Neural cell (in vitro differentiated cells): Measurements from ENCODE around the gene FNBP1L.

Experiments used
- EP300 ChIP-seq: fragments of 450-650 bp; conservative IDR thresholded peaks from 2 replicates; pipeline ENCODE4 v1.6.1; 2014; ENCODE audit warnings: antibody characterized with exemption, mild to moderate bottlenecking, moderate library complexity; ENCODE audit not compliant: poor library complexity, severe bottlenecking
- EZH2 ChIP-seq: fragments of 200-600, 300-800 bp; shearing (Covaris generic), sonication (generic); IDR thresholded peaks from 2 replicates; pipeline ENCODE4 v1.6.1; 2014; ENCODE audit warnings: antibody characterized with exemption, low read length, borderline replicate concordance, mild to moderate bottlenecking; ENCODE audit not compliant: insufficient read depth, poor library complexity, severe bottlenecking
- MXI1 ChIP-seq: fragments of 450-650 bp; conservative IDR thresholded peaks from 2 replicates; pipeline ENCODE4 v1.6.1; 2014; ENCODE audit warnings: antibody characterized with exemption, mild to moderate bottlenecking; ENCODE audit not compliant: poor library complexity, severe bottlenecking
- POLR2AphosphoS5 ChIP-seq: IDR thresholded peaks from 2 replicates; pipeline ENCODE4 v1.6.1; 2012
- RAD21 ChIP-seq: fragments of 450-650 bp; conservative IDR thresholded peaks from 2 replicates; pipeline ENCODE4 v1.6.1; 2014; ENCODE audit warnings: antibody characterized with exemption, mild to moderate bottlenecking, moderate library complexity
- SMC3 ChIP-seq: fragments of 450-650 bp; conservative IDR thresholded peaks from 2 replicates; pipeline ENCODE4 v1.6.1; 2014; ENCODE audit warnings: antibody characterized with exemption, mild to moderate bottlenecking, moderate library complexity; ENCODE audit not compliant: poor library complexity
- TAF1 ChIP-seq: IDR thresholded peaks from 2 replicates; pipeline ENCODE4 v1.6.1; 2012; ENCODE audit warnings: low read depth
- TF ChIP-seq, protein P1 (sequence below): fragments of 450-650 bp; IDR thresholded peaks from 2 replicates; pipeline ENCODE4 v1.5.1; 2014; ENCODE audit warnings: antibody characterized with exemption, mild to moderate bottlenecking, moderate library complexity; ENCODE audit not compliant: poor library complexity, severe bottlenecking
- TF ChIP-seq, protein P2 (sequence below): IDR thresholded peaks from 2 replicates; pipeline ENCODE4 v1.6.1; 2012; ENCODE audit warnings: borderline replicate concordance

DNA sequence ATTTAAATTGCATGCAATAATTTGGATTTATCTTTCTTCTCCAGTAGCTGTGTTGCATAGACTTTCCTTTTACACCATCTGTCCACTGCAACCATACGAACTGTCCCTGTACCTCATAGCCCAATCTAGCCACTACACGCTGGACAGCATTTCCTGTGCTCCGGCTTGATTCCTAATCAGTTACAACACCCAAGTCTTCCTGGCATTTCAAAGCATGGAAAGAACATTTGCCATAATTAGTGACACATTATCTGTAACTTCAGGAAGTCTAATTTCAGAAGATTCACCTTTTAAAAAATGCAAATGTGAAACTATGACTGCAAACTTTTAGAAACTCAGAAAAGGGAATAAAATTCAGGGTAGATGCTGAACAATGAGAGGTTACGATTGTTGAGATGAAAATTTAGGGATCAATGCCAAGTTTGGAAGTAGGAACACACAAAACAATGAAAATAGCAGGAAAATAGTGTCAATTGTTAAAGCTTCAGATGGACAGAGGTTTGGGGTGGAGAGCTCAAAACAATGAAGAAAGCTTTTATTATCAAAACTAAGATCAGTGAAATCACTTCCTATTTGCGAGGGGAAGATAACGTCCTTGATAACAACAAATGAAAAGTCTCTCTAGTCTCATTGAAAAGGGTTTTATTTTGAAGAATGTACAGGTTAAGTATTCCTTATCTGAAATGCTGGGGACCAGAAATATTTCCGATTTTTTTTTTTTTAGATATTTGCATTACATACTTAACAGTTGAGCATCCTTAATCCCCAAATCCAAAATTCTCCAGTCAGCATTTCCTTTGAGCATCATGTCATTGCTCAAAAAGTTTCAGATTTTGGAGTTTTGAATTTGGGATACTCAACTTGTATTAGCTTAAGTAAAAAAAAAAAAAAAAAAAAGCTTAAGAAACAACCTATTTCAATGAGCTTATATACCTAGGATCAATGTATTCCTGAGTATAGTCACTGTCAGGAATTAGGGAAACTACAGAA, 107.3 kb downstream of the FNBP1L start:
- TF ChIP-seq, protein P1, sequence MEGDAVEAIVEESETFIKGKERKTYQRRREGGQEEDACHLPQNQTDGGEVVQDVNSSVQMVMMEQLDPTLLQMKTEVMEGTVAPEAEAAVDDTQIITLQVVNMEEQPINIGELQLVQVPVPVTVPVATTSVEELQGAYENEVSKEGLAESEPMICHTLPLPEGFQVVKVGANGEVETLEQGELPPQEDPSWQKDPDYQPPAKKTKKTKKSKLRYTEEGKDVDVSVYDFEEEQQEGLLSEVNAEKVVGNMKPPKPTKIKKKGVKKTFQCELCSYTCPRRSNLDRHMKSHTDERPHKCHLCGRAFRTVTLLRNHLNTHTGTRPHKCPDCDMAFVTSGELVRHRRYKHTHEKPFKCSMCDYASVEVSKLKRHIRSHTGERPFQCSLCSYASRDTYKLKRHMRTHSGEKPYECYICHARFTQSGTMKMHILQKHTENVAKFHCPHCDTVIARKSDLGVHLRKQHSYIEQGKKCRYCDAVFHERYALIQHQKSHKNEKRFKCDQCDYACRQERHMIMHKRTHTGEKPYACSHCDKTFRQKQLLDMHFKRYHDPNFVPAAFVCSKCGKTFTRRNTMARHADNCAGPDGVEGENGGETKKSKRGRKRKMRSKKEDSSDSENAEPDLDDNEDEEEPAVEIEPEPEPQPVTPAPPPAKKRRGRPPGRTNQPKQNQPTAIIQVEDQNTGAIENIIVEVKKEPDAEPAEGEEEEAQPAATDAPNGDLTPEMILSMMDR, result no peak
- TF ChIP-seq, protein P2, sequence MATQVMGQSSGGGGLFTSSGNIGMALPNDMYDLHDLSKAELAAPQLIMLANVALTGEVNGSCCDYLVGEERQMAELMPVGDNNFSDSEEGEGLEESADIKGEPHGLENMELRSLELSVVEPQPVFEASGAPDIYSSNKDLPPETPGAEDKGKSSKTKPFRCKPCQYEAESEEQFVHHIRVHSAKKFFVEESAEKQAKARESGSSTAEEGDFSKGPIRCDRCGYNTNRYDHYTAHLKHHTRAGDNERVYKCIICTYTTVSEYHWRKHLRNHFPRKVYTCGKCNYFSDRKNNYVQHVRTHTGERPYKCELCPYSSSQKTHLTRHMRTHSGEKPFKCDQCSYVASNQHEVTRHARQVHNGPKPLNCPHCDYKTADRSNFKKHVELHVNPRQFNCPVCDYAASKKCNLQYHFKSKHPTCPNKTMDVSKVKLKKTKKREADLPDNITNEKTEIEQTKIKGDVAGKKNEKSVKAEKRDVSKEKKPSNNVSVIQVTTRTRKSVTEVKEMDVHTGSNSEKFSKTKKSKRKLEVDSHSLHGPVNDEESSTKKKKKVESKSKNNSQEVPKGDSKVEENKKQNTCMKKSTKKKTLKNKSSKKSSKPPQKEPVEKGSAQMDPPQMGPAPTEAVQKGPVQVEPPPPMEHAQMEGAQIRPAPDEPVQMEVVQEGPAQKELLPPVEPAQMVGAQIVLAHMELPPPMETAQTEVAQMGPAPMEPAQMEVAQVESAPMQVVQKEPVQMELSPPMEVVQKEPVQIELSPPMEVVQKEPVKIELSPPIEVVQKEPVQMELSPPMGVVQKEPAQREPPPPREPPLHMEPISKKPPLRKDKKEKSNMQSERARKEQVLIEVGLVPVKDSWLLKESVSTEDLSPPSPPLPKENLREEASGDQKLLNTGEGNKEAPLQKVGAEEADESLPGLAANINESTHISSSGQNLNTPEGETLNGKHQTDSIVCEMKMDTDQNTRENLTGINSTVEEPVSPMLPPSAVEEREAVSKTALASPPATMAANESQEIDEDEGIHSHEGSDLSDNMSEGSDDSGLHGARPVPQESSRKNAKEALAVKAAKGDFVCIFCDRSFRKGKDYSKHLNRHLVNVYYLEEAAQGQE, result no peak
- TF ChIP-seq POLR2AphosphoS5 (no peak), EZH2 (no peak), MXI1 (no peak), RAD21 (no peak), TAF1 (no peak), SMC3 (no peak), EP300 (no peak)
